HG03280 (cell line): Measurements from ENCODE around the gene LURAP1L.
"Not testable (repeated sequence)": the region's sequence is repeated elsewhere in the genome, so short reads cannot be mapped to it uniquely, and the experiment has no call there.

Experiments
- ATAC-seq: cut with Tn5 transposase; IDR thresholded peaks from one replicate; pipeline ENCODE4 v1.9.1; 2021; ENCODE audit warnings: mild to moderate bottlenecking, moderate library complexity; ENCODE audit not compliant: unreplicated experiment

Gene LURAP1L

DNA sequence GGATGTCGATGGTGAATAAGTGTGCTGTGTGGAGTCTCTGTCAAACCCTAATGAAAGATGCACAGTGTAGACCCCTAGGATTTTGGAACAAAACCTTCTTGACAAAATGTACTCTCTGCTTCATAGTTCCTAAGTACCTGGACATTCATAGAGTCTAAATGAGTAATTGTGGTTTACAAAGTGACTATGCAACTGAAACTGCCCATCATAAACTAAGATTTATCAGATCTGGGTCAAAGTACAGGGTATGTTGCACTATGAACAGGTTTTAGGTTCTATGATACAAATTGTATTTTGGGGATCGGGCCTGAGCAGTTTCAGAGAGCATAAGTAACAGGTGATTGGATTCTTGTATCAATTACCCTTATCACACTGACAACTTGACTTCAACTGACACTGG, 79.4 kb downstream of the LURAP1L start:
- ATAC-seq = no peak

DNA sequence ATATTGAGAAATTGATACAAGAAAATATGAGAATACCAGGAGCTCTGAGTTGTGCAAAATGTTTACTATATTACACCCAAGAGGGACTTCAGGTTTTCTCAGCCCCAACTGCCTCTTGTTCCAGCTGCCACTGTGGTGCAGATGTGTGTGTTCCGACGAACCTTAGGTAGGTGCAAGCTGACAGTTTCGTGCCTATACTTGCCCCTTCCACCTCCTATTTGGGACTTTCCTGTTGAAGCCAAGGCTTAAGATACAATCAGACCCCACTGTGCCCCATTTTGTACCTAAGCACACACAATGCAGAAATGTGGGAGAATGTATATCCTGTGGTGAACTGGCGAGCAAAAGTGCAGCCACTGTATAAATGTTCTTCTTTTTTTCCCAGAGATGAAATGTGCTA, 80.2 kb downstream of the LURAP1L start:
- no peak for ATAC-seq

DNA sequence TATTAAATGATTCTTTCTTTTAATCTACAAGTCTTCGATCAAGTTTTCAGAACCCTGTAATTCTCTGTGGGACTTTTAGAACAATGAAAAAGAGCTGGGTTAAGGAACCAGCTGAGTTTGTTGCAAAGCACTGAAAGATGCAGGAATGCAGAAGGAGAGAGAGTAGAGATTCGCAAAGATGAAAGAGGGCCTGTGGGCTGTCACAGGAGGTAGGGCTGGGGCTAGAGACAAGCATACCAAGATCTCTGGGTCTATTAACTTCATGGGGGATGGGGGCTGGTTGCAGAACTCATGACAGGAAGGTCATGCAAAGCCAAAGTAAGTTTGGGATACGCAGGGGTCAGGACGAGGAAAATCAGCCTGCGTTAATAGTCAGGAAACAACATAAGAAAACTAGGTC, 81.8 kb downstream of the LURAP1L start:
- ATAC-seq = no peak

DNA sequence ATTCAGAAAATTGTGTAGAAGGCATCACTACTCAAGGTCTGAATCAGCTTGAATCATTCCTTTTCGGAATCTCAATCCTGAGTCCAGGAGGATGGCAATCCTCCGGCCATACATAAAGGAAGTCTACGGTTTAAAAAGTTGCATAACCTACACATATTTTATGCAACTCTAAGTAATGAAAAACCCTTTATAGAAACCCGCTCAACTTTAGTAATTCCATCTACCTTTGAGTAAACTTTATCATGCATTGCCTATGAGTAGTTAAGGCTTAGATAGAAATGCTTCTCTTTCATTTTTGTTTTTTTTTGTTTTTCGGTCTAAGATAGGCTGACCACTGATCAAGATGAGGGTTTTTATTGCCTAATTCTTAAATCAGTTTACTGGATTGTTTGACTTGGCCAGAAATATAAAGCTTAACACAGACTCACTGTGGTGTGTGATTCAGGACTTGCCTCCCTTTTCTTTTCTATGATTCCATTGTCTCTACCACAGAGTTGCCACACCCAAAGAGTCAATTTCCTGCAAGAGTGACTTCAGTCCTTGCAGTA, 85.0 kb downstream of the LURAP1L start:
- no peak for ATAC-seq

DNA sequence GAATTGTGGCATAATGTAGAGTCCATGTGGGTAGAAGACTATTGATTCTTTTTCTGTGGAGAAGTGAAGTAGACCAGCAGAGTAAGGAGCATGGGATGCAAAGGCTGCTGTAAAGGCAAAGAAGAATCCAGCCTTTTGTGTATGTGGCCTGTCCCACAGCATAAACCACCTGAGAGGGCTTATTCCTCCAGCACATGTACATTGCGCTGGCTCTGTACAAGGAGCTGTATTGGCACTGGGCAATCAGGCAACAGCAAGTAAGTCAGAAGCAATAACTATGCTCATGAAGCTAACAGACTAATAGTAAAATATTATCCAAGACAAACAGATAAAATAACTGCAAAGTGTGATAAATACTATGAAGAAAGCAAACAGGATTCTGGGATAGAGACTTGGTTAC, 86.2 kb downstream of the LURAP1L start:
- no peak for ATAC-seq

DNA sequence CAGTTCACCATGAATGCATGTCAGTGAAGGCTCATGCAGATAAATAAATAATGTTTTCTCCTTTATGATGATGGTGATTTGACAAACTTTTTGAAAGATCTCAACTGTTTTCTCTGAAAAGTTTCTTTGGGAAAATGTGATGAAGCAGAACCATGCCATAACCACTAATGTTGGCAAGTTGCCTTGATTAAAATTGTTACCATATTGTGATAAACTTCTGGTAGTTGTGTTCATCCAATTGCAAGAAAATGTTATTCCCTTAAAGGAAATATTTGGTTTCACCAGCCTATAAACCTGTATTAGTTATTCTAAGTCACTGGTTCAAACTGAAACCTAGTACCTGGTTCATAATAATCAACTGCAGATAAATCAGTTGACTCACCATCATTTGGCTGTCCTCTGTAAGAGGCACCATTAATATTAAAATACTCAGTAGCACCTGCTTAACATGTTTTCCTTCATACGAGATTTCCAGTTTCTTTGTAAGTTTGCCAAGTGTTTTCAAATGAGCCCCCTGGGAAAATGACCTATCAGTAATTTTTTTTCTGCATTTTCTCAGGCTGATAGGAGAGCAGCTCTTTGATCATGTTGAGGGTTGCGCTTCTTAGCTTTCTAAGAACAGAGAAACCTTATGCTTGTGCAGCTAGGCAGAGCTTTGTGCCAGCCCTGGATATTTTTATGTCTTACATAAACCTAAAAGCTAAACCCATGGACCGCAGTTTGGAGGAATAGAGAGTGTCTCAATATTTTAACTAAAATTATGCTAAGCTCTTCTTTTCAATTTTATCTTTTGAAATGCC, 88.0 kb downstream of the LURAP1L start:
- no peak for ATAC-seq

DNA sequence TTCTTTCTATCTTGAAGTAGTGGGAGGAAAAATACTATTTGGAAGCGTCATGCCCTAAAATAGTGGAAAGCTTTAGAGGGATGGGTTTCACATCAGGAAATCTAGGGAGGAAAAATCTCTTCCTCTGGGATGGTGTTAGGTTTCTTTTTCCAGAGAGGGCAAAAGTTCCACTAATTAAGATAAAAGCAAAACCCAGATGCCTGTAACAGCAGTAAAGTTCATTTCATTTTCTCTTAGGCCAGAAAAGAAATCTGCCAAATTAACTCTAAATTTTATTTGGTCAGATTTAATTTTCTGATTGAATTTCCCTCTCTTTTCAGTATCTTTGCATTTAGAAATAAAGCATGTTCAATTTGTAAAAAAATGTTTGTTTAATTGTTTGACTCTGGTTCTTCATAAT, 88.8 kb downstream of the LURAP1L start:
- ATAC-seq = no peak

DNA sequence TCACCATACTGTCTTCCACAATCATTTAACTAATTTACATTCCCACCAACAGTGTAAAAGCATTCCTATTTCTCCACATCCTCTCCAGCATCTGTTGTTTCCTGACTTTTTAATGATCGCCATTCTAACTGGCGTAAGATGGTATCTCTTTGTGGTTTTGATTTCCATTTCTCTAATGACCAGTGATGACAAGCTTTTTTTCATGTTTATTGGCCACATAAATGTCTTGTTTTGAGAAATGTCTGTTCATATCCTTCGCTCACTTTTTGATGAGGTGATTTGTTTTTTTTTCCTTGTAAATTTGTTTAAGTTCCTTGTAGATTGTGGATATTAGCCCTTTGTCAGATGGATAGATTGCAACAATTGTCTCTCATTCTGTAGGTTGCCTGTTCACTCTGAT, 90.6 kb downstream of the LURAP1L start:
- ATAC-seq = not testable (repeated sequence)
